HepG2 (cell line): ENCODE measurements around the gene PSMD12. TPM values are rescaled to one million over a fixed set of nuclear protein-coding genes. Genes with fewer than 3 reads are reported as not detected.

ENCODE experiments used
- ATF7-NPFF ChIP-seq: sonication (generic); formaldehyde crosslinking; IDR thresholded peaks from 2 replicates; pipeline ENCODE4 v1.8.1; 2023; ENCODE audit warnings: mild to moderate bottlenecking, low read depth, missing genetic modification reagents, moderate library complexity
- CHD4 ChIP-seq: fragments of 200-600 bp; sonication (generic); IDR thresholded peaks from 2 replicates; pipeline ENCODE4 v1.7.0; 2017; ENCODE audit warnings: mild to moderate bottlenecking, low read length, borderline replicate concordance
- HNRNPL ChIP-seq: fragments of 200-400 bp; formaldehyde crosslinking; IDR thresholded peaks from 2 replicates; pipeline ENCODE4 v1.6.1; 2017; ENCODE audit warnings: mild to moderate bottlenecking, low read depth, low read length
- NFATC3 ChIP-seq: sonication (generic); formaldehyde crosslinking; IDR thresholded peaks from 2 replicates; pipeline ENCODE4 v1.5.1; 2020; ENCODE audit warnings: mild to moderate bottlenecking, missing genetic modification reagents
- SMARCC2 ChIP-seq: fragments of 450-650 bp; IDR thresholded peaks from 2 replicates; pipeline ENCODE4 v1.6.1; 2017; ENCODE audit warnings: antibody characterized with exemption, mild to moderate bottlenecking
- TEAD3 ChIP-seq: optimal IDR thresholded peaks from 2 replicates; pipeline ENCODE3; 2016; ENCODE audit warnings: borderline replicate concordance
- ZNF235 ChIP-seq: sonication (generic); formaldehyde crosslinking; IDR thresholded peaks from 2 replicates; pipeline ENCODE4 v1.8.1; 2023; ENCODE audit warnings: mild to moderate bottlenecking, missing genetic modification reagents, borderline replicate concordance
- ZNF510 ChIP-seq: sonication (generic); formaldehyde crosslinking; IDR thresholded peaks from 2 replicates; pipeline ENCODE4 v1.4.0; 2020; ENCODE audit warnings: low read depth, mild to moderate bottlenecking, missing genetic modification reagents
- polyA plus RNA-seq, 8 experiments: library from polyadenylated mRNA; depleted of rRNA in 3 of 8; stranded (reverse) in 7 of 8; unstranded in 1 of 8; fragments of >200 nt; fragmentation: Illumina TruSeq in 4 of 8; extraction: Trizol in 4 of 8; gene quantifications; 2 replicates each; pipeline versions ENCODE4 v1.2.1 to v1.2.3, GENCODE V29; 2011 to 2016; ENCODE audit warnings: low read depth in 4 of 8, missing spikeins in 1 of 8, mixed read lengths in 1 of 8; ENCODE audit not compliant: insufficient read depth in 1 of 8
- total RNA-seq, 5 experiments: library from RNA; depleted of rRNA; stranded (reverse); fragments of >200 nt; fragmentation: Illumina TruSeq; extraction: Trizol; gene quantifications; 2 replicates each; pipeline ENCODE4 v1.2.3, GENCODE V29; 2016; ENCODE audit warnings: low read depth in 1 of 5
- TF ChIP-seq, protein P1 (sequence below): sonication (generic); formaldehyde crosslinking; IDR thresholded peaks from one replicate; pipeline ENCODE4 v1.5.1; 2020; ENCODE audit warnings: mild to moderate bottlenecking, missing genetic modification reagents; ENCODE audit errors: not compliant biosample characterization
- TF ChIP-seq, protein P2 (sequence below): sonication (generic); formaldehyde crosslinking; IDR thresholded peaks from 2 replicates; pipeline ENCODE4 v1.4.0; 2020; ENCODE audit warnings: missing genetic modification reagents
- TF ChIP-seq, protein P3 (sequence below): sonication (generic); formaldehyde crosslinking; IDR thresholded peaks from 2 replicates; pipeline ENCODE4 v1.4.0; 2020; ENCODE audit warnings: missing genetic modification reagents
- TF ChIP-seq, protein P4 (sequence below): sonication (generic); formaldehyde crosslinking; IDR thresholded peaks from 2 replicates; pipeline ENCODE4 v1.5.1; 2020; ENCODE audit warnings: missing genetic modification reagents, mild to moderate bottlenecking, borderline replicate concordance

The PSMD12 gene
- total and polyA plus RNA-seq, 2 of the 13 experiments (the other 11 are each of a cell fraction or from before 2014, with no cell fraction given): 27.4 to 71.7 TPM

DNA sequence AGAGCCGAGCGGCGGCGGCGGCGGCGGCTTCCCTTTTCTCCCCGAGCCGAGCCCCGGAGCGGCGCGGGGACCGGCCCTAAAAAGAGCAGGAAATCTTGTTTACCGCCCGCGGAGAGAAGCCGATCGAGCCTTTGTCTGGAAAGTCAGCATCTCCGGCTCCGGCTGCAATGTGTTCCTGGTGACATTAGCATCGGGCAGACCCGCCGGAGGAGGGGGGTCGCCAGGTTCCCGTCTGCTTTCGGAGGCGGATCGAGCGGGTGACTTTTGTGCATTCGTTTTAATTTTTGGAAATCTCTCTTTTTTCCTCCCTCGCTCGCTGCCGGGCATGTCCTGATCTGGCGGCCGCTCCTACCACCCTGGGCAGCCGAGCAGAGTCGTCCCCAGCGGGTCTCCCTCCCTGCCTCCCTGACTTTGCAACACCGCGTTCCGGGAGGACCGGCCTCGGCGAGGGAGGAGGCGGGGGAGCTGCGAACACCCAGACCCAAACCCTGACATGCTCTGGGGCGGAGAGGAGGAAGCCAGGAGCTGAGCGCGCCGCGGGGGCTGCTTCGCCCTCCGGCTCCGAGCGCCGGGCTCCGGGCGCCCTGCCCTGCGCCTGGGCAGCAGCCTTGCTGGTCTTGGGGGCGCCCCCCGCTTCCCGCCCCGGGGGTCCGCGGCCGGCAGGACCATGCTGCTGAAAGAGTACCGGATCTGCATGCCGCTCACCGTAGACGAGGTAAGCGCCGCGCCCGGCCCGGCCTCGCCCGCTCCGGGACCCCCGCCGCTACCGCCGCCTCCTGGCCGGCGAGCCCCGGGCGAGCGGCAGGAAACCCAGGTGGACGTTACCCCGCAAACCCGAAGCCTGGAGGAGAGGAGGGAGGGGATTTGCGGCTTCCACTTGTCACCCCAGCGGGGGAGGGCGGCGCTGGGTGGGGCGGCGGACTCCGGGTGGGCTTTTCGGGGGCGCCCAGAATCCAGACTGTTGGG lies 11.4 kb upstream of the PSMD12 start (continued):
- TF ChIP-seq, protein P1, sequence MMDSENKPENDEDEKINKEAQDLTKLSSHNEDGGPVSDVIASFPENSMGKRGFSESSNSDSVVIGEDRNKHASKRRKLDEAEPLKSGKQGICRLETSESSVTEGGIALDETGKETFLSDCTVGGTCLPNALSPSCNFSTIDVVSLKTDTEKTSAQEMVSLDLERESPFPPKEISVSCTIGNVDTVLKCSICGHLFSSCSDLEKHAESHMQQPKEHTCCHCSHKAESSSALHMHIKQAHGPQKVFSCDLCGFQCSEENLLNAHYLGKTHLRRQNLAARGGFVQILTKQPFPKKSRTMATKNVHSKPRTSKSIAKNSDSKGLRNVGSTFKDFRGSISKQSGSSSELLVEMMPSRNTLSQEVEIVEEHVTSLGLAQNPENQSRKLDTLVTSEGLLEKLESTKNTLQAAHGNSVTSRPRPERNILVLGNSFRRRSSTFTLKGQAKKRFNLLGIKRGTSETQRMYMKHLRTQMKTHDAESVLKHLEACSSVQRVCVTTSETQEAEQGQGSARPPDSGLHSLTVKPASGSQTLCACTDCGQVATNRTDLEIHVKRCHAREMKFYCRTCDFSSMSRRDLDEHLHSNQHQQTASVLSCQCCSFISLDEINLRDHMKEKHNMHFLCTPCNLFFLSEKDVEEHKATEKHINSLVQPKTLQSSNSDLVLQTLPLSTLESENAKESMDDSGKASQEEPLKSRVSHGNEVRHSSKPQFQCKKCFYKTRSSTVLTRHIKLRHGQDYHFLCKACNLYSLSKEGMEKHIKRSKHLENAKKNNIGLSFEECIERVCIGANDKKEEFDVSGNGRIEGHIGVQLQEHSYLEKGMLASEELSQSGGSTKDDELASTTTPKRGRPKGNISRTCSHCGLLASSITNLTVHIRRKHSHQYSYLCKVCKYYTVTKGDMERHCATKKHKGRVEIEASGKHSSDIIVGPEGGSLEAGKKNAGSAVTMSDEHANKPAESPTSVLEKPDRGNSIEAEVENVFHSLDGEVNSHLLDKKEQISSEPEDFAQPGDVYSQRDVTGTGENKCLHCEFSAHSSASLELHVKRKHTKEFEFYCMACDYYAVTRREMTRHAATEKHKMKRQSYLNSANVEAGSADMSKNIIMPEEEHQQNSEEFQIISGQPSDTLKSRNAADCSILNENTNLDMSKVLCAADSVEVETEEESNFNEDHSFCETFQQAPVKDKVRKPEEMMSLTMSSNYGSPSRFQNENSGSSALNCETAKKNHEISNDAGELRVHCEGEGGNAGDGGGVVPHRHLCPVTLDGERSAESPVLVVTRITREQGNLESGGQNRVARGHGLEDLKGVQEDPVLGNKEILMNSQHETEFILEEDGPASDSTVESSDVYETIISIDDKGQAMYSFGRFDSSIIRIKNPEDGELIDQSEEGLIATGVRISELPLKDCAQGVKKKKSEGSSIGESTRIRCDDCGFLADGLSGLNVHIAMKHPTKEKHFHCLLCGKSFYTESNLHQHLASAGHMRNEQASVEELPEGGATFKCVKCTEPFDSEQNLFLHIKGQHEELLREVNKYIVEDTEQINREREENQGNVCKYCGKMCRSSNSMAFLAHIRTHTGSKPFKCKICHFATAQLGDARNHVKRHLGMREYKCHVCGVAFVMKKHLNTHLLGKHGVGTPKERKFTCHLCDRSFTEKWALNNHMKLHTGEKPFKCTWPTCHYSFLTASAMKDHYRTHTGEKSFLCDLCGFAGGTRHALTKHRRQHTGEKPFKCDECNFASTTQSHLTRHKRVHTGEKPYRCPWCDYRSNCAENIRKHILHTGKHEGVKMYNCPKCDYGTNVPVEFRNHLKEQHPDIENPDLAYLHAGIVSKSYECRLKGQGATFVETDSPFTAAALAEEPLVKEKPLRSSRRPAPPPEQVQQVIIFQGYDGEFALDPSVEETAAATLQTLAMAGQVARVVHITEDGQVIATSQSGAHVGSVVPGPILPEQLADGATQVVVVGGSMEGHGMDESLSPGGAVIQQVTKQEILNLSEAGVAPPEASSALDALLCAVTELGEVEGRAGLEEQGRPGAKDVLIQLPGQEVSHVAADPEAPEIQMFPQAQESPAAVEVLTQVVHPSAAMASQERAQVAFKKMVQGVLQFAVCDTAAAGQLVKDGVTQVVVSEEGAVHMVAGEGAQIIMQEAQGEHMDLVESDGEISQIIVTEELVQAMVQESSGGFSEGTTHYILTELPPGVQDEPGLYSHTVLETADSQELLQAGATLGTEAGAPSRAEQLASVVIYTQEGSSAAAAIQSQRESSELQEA: no peak
- TF ChIP-seq CHD4 (no peak), ZNF235 (CRISPR knock-in tag) (peak; percentile 62; the same call in 1 of the 2 replicates), ZNF510 (peak; percentile 86; the same call in 1 of the 2 replicates), SMARCC2 (no peak), HNRNPL (0 out of 2 replicates have a peak, but pooled peaks have one; percentile 43), TEAD3 (CRISPR knock-in tag) (no peak), ATF7-NPFF (CRISPR knock-in tag) (peak; percentile 62; the same call in 1 of the 2 replicates), NFATC3 (CRISPR knock-in tag) (no peak)
- TF ChIP-seq, protein P2, sequence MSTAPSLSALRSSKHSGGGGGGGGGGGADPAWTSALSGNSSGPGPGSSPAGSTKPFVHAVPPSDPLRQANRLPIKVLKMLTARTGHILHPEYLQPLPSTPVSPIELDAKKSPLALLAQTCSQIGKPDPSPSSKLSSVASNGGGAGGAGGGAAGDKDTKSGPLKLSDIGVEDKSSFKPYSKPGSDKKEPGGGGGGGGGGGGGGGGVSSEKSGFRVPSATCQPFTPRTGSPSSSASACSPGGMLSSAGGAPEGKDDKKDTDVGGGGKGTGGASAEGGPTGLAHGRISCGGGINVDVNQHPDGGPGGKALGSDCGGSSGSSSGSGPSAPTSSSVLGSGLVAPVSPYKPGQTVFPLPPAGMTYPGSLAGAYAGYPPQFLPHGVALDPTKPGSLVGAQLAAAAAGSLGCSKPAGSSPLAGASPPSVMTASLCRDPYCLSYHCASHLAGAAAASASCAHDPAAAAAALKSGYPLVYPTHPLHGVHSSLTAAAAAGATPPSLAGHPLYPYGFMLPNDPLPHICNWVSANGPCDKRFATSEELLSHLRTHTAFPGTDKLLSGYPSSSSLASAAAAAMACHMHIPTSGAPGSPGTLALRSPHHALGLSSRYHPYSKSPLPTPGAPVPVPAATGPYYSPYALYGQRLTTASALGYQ (CRISPR knock-in tag): 0 out of 2 replicates have a peak, but pooled peaks have one; percentile 19
- TF ChIP-seq, protein P3, sequence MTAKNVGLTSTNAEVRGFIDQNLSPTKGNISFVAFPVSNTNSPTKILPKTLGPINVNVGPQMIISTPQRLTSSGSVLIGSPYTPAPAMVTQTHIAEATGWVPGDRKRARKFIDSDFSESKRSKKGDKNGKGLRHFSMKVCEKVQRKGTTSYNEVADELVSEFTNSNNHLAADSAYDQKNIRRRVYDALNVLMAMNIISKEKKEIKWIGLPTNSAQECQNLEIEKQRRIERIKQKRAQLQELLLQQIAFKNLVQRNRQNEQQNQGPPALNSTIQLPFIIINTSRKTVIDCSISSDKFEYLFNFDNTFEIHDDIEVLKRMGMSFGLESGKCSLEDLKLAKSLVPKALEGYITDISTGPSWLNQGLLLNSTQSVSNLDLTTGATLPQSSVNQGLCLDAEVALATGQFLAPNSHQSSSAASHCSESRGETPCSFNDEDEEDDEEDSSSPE (CRISPR knock-in tag): peak; percentile 4; the same call in 1 of the 2 replicates
- TF ChIP-seq, protein P4, sequence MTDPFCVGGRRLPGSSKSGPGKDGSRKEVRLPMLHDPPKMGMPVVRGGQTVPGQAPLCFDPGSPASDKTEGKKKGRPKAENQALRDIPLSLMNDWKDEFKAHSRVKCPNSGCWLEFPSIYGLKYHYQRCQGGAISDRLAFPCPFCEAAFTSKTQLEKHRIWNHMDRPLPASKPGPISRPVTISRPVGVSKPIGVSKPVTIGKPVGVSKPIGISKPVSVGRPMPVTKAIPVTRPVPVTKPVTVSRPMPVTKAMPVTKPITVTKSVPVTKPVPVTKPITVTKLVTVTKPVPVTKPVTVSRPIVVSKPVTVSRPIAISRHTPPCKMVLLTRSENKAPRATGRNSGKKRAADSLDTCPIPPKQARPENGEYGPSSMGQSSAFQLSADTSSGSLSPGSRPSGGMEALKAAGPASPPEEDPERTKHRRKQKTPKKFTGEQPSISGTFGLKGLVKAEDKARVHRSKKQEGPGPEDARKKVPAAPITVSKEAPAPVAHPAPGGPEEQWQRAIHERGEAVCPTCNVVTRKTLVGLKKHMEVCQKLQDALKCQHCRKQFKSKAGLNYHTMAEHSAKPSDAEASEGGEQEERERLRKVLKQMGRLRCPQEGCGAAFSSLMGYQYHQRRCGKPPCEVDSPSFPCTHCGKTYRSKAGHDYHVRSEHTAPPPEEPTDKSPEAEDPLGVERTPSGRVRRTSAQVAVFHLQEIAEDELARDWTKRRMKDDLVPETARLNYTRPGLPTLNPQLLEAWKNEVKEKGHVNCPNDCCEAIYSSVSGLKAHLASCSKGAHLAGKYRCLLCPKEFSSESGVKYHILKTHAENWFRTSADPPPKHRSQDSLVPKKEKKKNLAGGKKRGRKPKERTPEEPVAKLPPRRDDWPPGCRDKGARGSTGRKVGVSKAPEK (CRISPR knock-in tag): no peak
